NT2/D1 (cell line): ENCODE results near the gene ECM2.

Experiments
- SUZ12 ChIP-seq: IDR thresholded peaks from 2 replicates; pipeline ENCODE4 v1.6.1; 2011; ENCODE audit not compliant: insufficient read length, insufficient read depth; ENCODE audit errors: extremely low read depth
- YY1 ChIP-seq: IDR thresholded peaks from 2 replicates; pipeline ENCODE4 v1.6.1; 2011; ENCODE audit not compliant: insufficient read length, insufficient read depth
- ZNF274 ChIP-seq: IDR thresholded peaks from 2 replicates; pipeline ENCODE4 v1.6.1; 2011; ENCODE audit warnings: mild to moderate bottlenecking, low read depth, low read length

DNA sequence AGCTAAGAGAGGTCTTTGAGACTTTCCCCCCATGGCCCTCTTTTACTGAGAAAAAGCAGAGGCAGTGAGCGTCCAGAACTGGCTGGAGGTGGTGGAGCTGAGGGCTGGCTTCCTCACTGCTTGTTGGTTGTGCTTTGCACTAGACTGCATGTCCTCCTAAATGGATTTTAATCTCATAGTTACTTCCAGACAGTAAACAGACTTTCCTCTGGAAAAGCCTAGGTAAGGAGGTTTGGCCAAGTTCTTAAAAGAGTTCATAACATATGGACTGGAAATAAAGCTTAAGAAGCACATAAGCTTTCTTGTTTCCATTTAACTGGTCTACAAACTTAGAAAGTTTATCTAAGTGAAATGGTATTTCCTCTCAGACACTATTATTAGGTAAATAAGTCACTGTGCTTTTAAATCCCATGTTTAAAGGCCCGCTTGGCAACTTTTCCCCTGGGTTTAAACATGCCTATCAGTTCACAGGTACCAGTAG, 55.5 kb downstream of the ECM2 start:
- TF ChIP-seq ZNF274 (no peak), YY1 (no peak), SUZ12 (no peak)
